ENCODE data around the gene PLA2G15.

- TF ChIP-seq CTCF (IDR thresholded peaks at IDR 0.05) (no peak), POLR2A (IDR thresholded peaks at IDR 0.05) (no peak)
These were observed 14.0 kb downstream of the PLA2G15 start for GRCh38 chr16:68259007-68259825.

Measured in vagina (tissue), 2 donors.